SK-MEL-5 (cell line): ENCODE data around the gene PPP1R10. TPM values are rescaled to one million over a fixed set of nuclear protein-coding genes. Genes with fewer than 3 reads are reported as not detected.
A peak's percentile ranks its signal among the peaks of the same experiment; 100 is the strongest.

Experiments
- DNase-seq: peaks from one replicate; pipeline ENCODE4 v3.0.0-alpha.2; 2016; ENCODE audit warnings: low read depth, low spot score
- in situ Hi-C: cut with HindIII; loops from 2 replicates; pipeline ENCODE4 v1.10.0; 2016; ENCODE audit warnings: low sequenced_read_pairs, high pct_unique_total_duplicates, low pct_unique_long_range_greater_than_20kb
- total RNA-seq: library from RNA; depleted of rRNA; stranded (reverse); fragments of >200 nt; shearing (Covaris generic); gene quantifications from 2 replicates; pipeline ENCODE4 v1.2.3, GENCODE V29; 2014

PPP1R10 gene
- total RNA-seq, 1 experiment from 2014 or later, result 52.4 TPM

GRCh38 chr6:30635834-30636233, 18.8 kb upstream of the PPP1R10 start:
- DNase-seq, result no peak
- in situ Hi-C loops, result no loop called here

GRCh38 chr6:30626484-30627366, 9.7 kb upstream of the PPP1R10 start, which contains the start of gene ATAT1:
Gene ATAT1 (plus strand): TSS chr6:30626874.
- in situ Hi-C loops, result no loop called here
- peak; percentile 81 for DNase-seq

- in situ Hi-C loops, result no loop called here
- no peak for DNase-seq
Measured at GRCh38 chr6:30625511-30625910, 8.5 kb upstream of the PPP1R10 start.

GRCh38 chr6:30619561-30619960, 2.5 kb upstream of the PPP1R10 start:
- in situ Hi-C loops, result no loop called here
- DNase-seq, result no peak

- in situ Hi-C loops, result no loop called here
- no peak for DNase-seq
Measured at GRCh38 chr6:30618270-30618797, 1.3 kb upstream of the PPP1R10 start.

- in situ Hi-C loops, result no loop called here
- peak; percentile 98 for DNase-seq
Measured at GRCh38 chr6:30617565-30618269, 674 bp upstream of the PPP1R10 start, which contains the start of gene MRPS18B. Gene MRPS18B (plus strand): TSS chr6:30617840. CDS start chr6:30617866, 26 bp downstream.

- in situ Hi-C loops, result no loop called here
- peak; percentile 65 for DNase-seq
Measured at GRCh38 chr6:30615958-30616810, 859 bp downstream of the PPP1R10 start.

- peak; percentile 58 for DNase-seq
- in situ Hi-C loops, result no loop called here
Measured at GRCh38 chr6:30615219-30615957, 1.7 kb downstream of the PPP1R10 start.

- in situ Hi-C loops, result no loop called here
- DNase-seq, result peak; percentile 97
Measured at GRCh38 chr6:30614843-30615218, 2.2 kb downstream of the PPP1R10 start.

- no peak for DNase-seq
- in situ Hi-C loops, result no loop called here
Measured at GRCh38 chr6:30614044-30614842, 2.8 kb downstream of the PPP1R10 start.

- in situ Hi-C loops, result no loop called here
- DNase-seq, result no peak
Measured at GRCh38 chr6:30613251-30614043, 3.6 kb downstream of the PPP1R10 start.

GRCh38 chr6:30612687-30613248, 4.3 kb downstream of the PPP1R10 start:
- in situ Hi-C loops, result no loop called here
- DNase-seq, result no peak

GRCh38 chr6:30612213-30612612, 4.8 kb downstream of the PPP1R10 start:
- in situ Hi-C loops, result no loop called here
- peak; percentile 47 for DNase-seq

GRCh38 chr6:30611856-30612194, 5.2 kb downstream of the PPP1R10 start:
- no peak for DNase-seq
- in situ Hi-C loops, result no loop called here

- no peak for DNase-seq
Measured at GRCh38 chr6:30611150-30611855, 5.7 kb downstream of the PPP1R10 start.

More at GRCh38 chr6:30611150-30611855, 5.7 kb downstream of the PPP1R10 start:
- in situ Hi-C loops, result no loop called here
